ENCODE results near the gene ATP6V0B. TPM values are rescaled to one million over a fixed set of nuclear protein-coding genes. Genes with fewer than 3 reads are reported as not detected.

The ATP6V0B gene
- total and polyA plus RNA-seq, 2 of the 8 experiments (the other 6 are each of a cell fraction or from before 2014, with no cell fraction given) = 105 to 308 TPM

DNA sequence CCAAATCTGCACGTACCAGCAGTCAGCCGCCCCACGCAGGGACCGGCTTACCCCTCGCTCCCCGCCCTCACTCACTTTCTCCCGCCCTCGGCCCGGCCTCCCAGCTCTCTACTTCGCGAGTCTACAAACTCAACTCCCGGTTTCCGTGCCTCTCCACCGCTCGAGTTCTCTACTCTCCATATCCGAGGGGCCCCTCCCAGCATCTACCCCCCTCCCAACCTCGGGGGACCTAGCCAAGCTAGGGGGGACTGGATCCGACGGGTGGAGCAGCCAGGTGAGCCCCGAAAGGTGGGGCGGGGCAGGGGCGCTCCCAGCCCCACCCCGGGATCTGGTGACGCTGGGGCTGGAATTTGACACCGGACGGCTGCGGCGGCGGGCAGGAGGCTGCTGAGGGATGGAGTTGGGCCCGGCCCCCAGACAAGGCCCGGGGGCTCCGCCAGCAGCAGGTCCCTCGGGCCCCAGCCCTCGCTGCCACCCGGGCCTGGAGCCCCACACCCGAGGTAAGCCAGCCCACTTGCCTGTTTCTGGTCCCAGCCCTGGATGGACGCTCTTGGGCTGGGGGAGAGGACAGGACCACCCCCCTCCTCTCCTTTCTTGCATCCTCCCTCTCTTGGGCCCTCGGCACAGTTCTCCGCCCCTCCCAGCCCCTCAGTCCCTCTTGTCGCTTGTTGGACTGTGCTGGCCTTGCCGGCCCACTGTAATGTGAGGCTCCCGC lies 41.2 kb upstream of the ATP6V0B start, which contains the start of gene ARTN:
Gene ARTN (plus strand): TSS at position 416 of the 715 bp plus-strand sequence. CDS start 1,856 bp downstream, outside the sequence.
- FAIRE-seq = no peak
- peak within 1 kb of the TSS; percentile 89 to 93 for H3K4me2 ChIP-seq (ENCODE audit: insufficient read depth in 1 of 2, low read depth in 2 of 2, low read length in 2 of 2)
- DNase-seq (ENCODE audit: low read depth in 1 of 2, low spot score in 2 of 2) = peak in 1 of 2 experiments; percentile 89
- peak within 1 kb of the TSS; percentile 62 for H3K4ac ChIP-seq (replicated peaks; ENCODE audit: insufficient read length, low read depth, low read length)
- no peak within 1 kb of the TSS for H2AFZ ChIP-seq (ENCODE audit: low read length)
- peaks cover 7 to 8% of the 10 kb centered on the region in 2 experiments for H4K20me1 ChIP-seq (replicated peaks in 1 of 2; ENCODE audit: control insufficient read depth in 1 of 2, insufficient read depth in 2 of 2, low read length in 2 of 2)
- H3K18ac ChIP-seq (ENCODE audit: extremely low read depth, low read length) = peak within 1 kb of the TSS; percentile 92
- peak within 1 kb of the TSS; percentile 61; the same call in 1 of the 2 replicates for H2BK20ac ChIP-seq (ENCODE audit: low read length)
- H2BK5ac ChIP-seq (ENCODE audit: low read depth, low read length) = peak within 1 kb of the TSS; percentile 85; the same call in 1 of the 2 replicates
- peak within 1 kb of the TSS; percentile 85; the same call in 1 of the 2 replicates for H2AK5ac ChIP-seq (ENCODE audit: low read depth, low read length)
- H3K14ac ChIP-seq (ENCODE audit: insufficient read length) = peak within 1 kb of the TSS; percentile 20
- H4K5ac ChIP-seq (ENCODE audit: insufficient read length, low read depth, low read length) = peak within 1 kb of the TSS; percentile 79
- H4K8ac ChIP-seq (ENCODE audit: extremely low read depth, insufficient read depth, low read length) = peak within 1 kb of the TSS; percentile 84
- peaks cover 11 to 36% (median 31%) of the 10 kb centered on the region in 4 experiments for H3K4me1 ChIP-seq (replicated peaks in 1 of 4; ENCODE audit: control insufficient read depth in 3 of 4, insufficient read depth in 4 of 4, low read length in 3 of 4)
- H2BK12ac ChIP-seq (ENCODE audit: low read depth, low read length) = peak within 1 kb of the TSS; percentile 90
- H4K91ac ChIP-seq (replicated peaks; ENCODE audit: insufficient read length, low read length) = peak within 1 kb of the TSS; percentile 88
- H3K56ac ChIP-seq (replicated peaks; ENCODE audit: insufficient read length, low read depth, low read length) = peak within 1 kb of the TSS; percentile 70
- peak within 1 kb of the TSS; percentile 99; the same call in 1 of the 2 replicates for H2BK15ac ChIP-seq (ENCODE audit: low read length)
- peaks cover 11% of the 10 kb centered on the region; the same call in 1 of the 2 replicates for H3K23me2 ChIP-seq (ENCODE audit: low read depth, low read length)
- peaks cover 0 to 8% (median 4%) of the 10 kb centered on the region in 4 experiments; a peak in 5 of 7 replicates for H3K27me3 ChIP-seq (replicated peaks in 1 of 4; ENCODE audit: control insufficient read depth in 3 of 4, extremely low read depth in 1 of 4, insufficient read depth in 3 of 4, low read length in 3 of 4)
- no peaks in the 10 kb centered on the region; a peak in 1 of 8 replicates for H3K36me3 ChIP-seq (ENCODE audit: control insufficient read depth in 2 of 4, insufficient read depth in 4 of 4, low read length in 3 of 4)
- H3K79me1 ChIP-seq (ENCODE audit: low read depth, low read length) = no peaks in the 10 kb centered on the region
- 3% methylated on average over 41 of the region's 42 CpGs; no CpG with 5 or more reads in 1 of the 2 experiments for WGBS, 2 experiments (ENCODE audit: extremely low coverage in 1 of 2, insufficient coverage in 1 of 2, insufficient read length in 1 of 2, insufficient replicate concordance in 2 of 2, low coverage in 1 of 2, low lambda C conversion rate in 2 of 2, missing lambda C conversion rate in 1 of 2)
- peak within 1 kb of the TSS in 2 of 4 experiments; percentile 4 to 16; a peak in 4 of 7 replicates for H3K9ac ChIP-seq (replicated peaks in 1 of 4; ENCODE audit: extremely low read depth in 1 of 4, low read depth in 3 of 4, low read length in 3 of 4)
- CTCF ChIA-PET (ENCODE audit: partially characterized antibody) = interaction anchor here (0.5 to 18.6 kb wide), 51 partner anchors 11 to 697 kb away, joined by 3 to 618 read pairs (median 11); partner anchors contain the start of genes ATP6V0B, CCDC24 and IPO13
- no peak within 1 kb of the TSS for H3K27ac ChIP-seq (ENCODE audit: low read depth, low read length)
- H3K9me3 ChIP-seq (ENCODE audit: insufficient read depth in 2 of 2, low read depth in 1 of 2, low read length in 1 of 2) = no peaks in the 10 kb centered on the region
- H3K4me3 ChIP-seq (ENCODE audit: extremely low read depth in 1 of 4, insufficient read depth in 2 of 4, low read depth in 3 of 4, low read length in 4 of 4) = peak within 1 kb of the TSS; percentile 57 to 67 (median 62)
- no peak within 1 kb of the TSS for H3K23ac ChIP-seq (ENCODE audit: insufficient read length)
- H3K79me2 ChIP-seq (ENCODE audit: control insufficient read depth in 1 of 2, insufficient read depth in 2 of 2, low read length in 2 of 2) = no peaks in the 10 kb centered on the region
- POLR2A ChIA-PET (ENCODE audit: partially characterized antibody) = interaction anchor here (0.6 to 8.0 kb wide), 10 partner anchors 10 to 227 kb away, joined by 3 to 89 read pairs (median 5); partner anchors contain the start of gene SLC6A9
- peak within 1 kb of the TSS; percentile 91 for H2BK120ac ChIP-seq (replicated peaks; ENCODE audit: low read depth, low read length)
- peak; percentile 58 for TF ChIP-seq KDM4A (IDR thresholded peaks at IDR 0.05; ENCODE audit: low read depth, low read length, severe bottlenecking)
- peak; percentile 66; the same call in 1 of the 2 replicates for TF ChIP-seq CREB1 (IDR thresholded peaks at IDR 0.05)
- no peak for TF ChIP-seq MAFK (IDR thresholded peaks at IDR 0.05; ENCODE audit: low read depth, low read length)
- TF ChIP-seq POLR2A (IDR thresholded peaks at IDR 0.05; ENCODE audit: control extremely low read depth in 1 of 2, low read depth in 2 of 2, low read length in 2 of 2) = peak in 1 of 2 experiments; percentile 33; a peak in 1 of 3 replicates
- TF ChIP-seq TEAD4 (IDR thresholded peaks at IDR 0.05; ENCODE audit: low read depth, low read length) = 0 out of 2 replicates have a peak, but pooled peaks have one; percentile 31
- TF ChIP-seq SP4 (IDR thresholded peaks at IDR 0.05; ENCODE audit: low read length) = no peak
- TF ChIP-seq RBBP5 (IDR thresholded peaks at IDR 0.05; ENCODE audit: borderline replicate concordance, low read depth, low read length) = 0 out of 2 replicates have a peak, but pooled peaks have one; percentile 1
- TF ChIP-seq RFX5 (IDR thresholded peaks at IDR 0.05; ENCODE audit: borderline replicate concordance, low read depth, low read length) = no peak
- peak; percentile 41 for TF ChIP-seq ASH2L (IDR thresholded peaks at IDR 0.05; ENCODE audit: low read length)
- TF ChIP-seq TBP (IDR thresholded peaks at IDR 0.05; ENCODE audit: low read depth, low read length) = peak; percentile 36; the same call in 1 of the 2 replicates
- TF ChIP-seq SIN3A (conservative IDR thresholded peaks at IDR 0.05 in 1 of 2, IDR thresholded peaks at IDR 0.05 in 1 of 2; ENCODE audit: low read depth in 1 of 2, low read length in 2 of 2) = 0 out of 4 replicates have a peak, but pooled peaks of 1 of the 2 experiments have one; percentile 62
- 0 out of 2 replicates have a peak, but pooled peaks have one; percentile 11 for TF ChIP-seq TAF1 (IDR thresholded peaks at IDR 0.05; ENCODE audit: low read depth, low read length)
